SK-MEL-5 (cell line): ENCODE measurements around the gene CELF2. TPM values are rescaled to one million over a fixed set of nuclear protein-coding genes. Genes with fewer than 3 reads are reported as not detected.
"Not testable (repeated sequence)": the region's sequence is repeated elsewhere in the genome, so short reads cannot be mapped to it uniquely, and the experiment has no call there.

Source experiments
- DNase-seq: peaks from one replicate; pipeline ENCODE4 v3.0.0-alpha.2; 2016; ENCODE audit warnings: low read depth, low spot score
- in situ Hi-C: cut with HindIII; loops from 2 replicates; pipeline ENCODE4 v1.10.0; 2016; ENCODE audit warnings: low sequenced_read_pairs, high pct_unique_total_duplicates, low pct_unique_long_range_greater_than_20kb
- total RNA-seq: library from RNA; depleted of rRNA; stranded (reverse); fragments of >200 nt; shearing (Covaris generic); gene quantifications from 2 replicates; pipeline ENCODE4 v1.2.3, GENCODE V29; 2014

The CELF2 gene
- total RNA-seq, 1 experiment from 2014 or later = 8.1 TPM

DNA sequence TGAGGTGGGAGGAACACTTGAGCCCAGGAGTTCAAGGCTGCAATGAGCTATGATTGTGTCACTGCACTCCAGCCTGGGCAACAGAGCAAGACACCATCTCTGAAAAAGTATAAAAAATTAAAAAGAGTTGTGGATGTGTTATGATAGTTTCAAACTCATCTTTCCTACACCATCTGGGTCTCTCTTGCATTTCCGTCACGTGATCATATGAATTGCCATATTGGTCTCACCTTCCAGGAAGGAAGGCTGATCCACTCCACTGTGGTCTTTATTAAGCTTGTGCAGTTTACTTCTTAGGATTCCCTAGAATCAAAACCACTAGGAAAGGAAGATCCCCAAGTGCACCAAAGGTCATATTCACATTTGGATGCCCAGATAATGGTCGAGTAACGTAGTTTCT is 18.2 kb upstream of the CELF2 start:
- DNase-seq, in situ Hi-C loops: not testable (repeated sequence)

GRCh38 chr10:11002485-11002884 is 15.2 kb upstream of the CELF2 start:
- DNase-seq = no peak
- in situ Hi-C loops = no loop called here

DNA sequence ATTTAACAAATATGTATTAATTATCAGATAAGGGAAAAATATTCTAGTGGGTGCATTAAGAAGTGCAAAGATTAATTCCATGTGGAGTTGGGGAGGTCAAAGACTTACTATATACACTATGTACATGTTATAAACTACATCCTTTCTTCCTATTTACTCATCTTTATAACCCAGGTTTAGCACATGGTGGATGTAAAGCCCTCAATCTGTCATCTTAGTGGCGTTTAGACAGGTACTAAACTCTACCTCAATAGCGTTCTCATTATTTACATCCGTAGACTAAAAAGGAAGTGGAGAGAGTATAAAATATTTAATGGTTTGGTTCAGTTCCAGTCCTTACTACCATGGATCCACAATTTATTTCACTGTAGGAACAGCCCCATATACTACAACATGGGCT is 14.8 kb upstream of the CELF2 start:
- in situ Hi-C loops = no loop called here
- no peak for DNase-seq

GRCh38 chr10:11003679-11004078 is 14.0 kb upstream of the CELF2 start:
- DNase-seq = no peak
- in situ Hi-C loops = no loop called here

DNA sequence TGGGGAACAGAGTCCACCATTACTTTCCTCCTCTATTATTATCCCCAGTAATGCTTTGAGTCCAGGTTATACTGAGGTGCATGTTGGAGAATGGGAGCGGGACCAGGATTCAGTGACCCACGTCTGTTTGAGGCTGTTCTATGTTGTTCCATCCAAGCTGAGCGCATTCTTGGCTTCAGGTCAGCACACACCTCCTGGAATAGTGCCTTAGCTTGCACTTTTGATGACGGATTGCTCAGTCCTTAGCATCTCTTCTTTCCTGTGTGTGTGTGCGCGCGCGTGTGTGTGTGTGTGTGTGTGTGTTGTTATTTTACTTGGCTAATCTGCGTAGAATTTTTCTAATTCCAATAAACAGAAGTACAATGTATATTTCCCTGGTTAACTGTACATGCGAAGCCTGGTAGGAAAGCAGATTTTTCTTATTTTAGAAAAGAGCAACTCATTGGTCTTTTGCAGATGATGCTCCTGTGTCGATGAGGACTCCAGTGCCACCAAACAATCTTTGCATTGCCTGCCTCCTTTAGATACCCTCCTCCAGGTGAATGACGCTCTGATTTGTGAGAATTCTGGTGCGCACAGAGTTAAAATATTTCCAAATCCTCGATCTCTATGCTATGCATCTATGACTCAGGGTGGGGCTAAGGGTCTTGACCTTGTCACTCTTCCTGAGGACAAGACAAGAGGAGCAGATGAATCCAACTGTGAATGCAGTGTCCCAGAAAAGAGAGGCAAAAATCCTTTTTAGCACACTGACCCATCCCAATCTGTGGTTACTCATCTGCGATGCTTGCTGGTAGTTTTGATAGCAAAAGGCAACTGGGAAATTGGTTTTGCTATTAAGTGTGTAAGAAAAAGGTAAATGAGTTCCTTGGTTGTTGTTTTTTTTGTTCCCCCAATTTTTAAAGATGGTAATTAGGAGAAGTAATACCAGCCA is 13.3 kb upstream of the CELF2 start:
- in situ Hi-C loops = no loop called here
- DNase-seq = no peak

- in situ Hi-C loops = no loop called here
- DNase-seq = no peak
Measured at GRCh38 chr10:11005725-11006427, 11.8 kb upstream of the CELF2 start.

GRCh38 chr10:11006428-11006825 is 11.2 kb upstream of the CELF2 start:
- in situ Hi-C loops = no loop called here
- no peak for DNase-seq

DNA sequence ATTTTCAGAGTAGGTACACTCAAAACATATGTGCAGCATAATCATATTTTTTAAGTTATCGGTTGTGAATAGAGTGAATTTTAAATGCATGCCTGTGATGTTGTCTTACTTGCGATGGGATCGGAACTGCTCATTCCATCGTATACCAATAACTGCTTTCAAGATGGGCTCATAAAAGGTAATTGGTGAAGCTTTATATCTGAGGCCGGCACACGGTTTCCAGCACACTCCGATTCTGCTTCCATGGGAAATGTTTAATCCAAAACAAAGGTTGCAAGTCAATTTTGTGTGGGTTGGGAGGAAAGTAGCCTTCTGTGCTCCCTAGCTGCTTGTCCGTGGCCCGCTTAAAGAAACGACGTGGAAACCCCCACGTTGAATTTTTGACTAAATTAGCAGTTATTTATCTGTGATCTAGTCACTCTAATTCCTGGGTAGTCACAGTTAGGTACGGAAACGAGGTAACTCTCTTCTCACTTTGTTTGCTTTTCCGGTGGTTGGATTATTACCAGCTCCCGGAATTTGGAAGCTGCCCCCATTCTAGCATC is 10.1 kb upstream of the CELF2 start:
- DNase-seq = no peak
- in situ Hi-C loops = no loop called here

- DNase-seq = no peak
- in situ Hi-C loops = no loop called here
Measured at GRCh38 chr10:11009471-11010308, 8.0 kb upstream of the CELF2 start.

- in situ Hi-C loops = no loop called here
- no peak for DNase-seq
Measured at GRCh38 chr10:11010582-11010981, 7.1 kb upstream of the CELF2 start.

- DNase-seq = no peak
- in situ Hi-C loops = no loop called here
Measured at GRCh38 chr10:11011436-11011835, 6.2 kb upstream of the CELF2 start.

GRCh38 chr10:11011984-11012383 is 5.7 kb upstream of the CELF2 start:
- DNase-seq = no peak
- in situ Hi-C loops = no loop called here

- in situ Hi-C loops = no loop called here
- no peak for DNase-seq
Measured at GRCh38 chr10:11012421-11013295, 5.0 kb upstream of the CELF2 start.

- in situ Hi-C loops = no loop called here
- DNase-seq = no peak
Measured at GRCh38 chr10:11013836-11014235, 3.8 kb upstream of the CELF2 start.

DNA sequence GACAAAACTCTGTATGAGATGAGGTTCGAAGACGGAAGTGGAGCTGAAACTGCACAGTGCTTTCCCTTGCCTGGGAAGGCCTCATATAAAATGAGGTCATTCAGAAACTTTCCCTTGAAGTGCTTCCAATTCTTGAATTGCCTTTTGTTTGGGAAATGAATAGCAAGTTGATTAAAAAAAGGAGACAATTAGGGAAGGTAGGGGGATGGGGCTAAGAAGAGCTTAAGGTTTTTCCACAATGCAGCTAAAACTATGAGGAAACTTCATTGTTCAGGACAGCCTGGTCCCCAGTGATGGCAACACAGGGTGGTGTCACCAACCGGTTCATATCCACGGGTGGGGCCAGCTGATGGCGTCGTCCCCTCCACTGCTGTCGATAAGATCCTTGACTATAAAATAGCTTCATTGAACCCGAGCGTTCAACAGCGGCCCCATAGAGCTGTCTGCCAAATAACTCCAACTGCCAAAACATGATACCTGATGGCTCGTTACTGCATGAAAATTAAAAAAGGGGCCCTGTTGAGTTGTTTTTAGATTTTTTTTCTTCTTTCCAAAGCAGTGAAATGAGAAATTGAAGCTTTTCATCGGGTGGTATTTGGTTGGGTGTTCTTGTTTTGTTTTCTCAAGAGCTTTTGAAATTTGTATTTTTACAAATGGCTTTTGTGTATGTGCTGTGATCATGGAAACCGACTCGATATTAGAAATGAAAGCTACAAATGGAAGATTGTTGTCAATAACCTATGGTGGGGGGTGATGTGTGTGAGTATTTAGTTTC is 2.8 kb upstream of the CELF2 start:
- in situ Hi-C loops = no loop called here
- peak; percentile 11 for DNase-seq

GRCh38 chr10:11015446-11015934 is 2.2 kb upstream of the CELF2 start:
- peak; percentile 23 for DNase-seq
- in situ Hi-C loops = no loop called here
